Activated T-cell treated with anti-CD3 and anti-CD28 coated beads, Interleukin-2, amount 50 U/mL, for 4 hours (primary cell): ENCODE data around the gene PMEPA1. TPM values are rescaled to one million over a fixed set of nuclear protein-coding genes. Genes with fewer than 3 reads are reported as not detected.
A peak's percentile ranks its signal among the peaks of the same experiment; 100 is the strongest.
"Not testable (repeated sequence)": the region's sequence is repeated elsewhere in the genome, so short reads cannot be mapped to it uniquely, and the experiment has no call there.

Experiments
- ATAC-seq, 2 donors: fragments of 200-7000 bp; cut with Tn5 transposase; one replicate each; pipeline ENCODE4 v1.10.0; 2021
- DNase-seq: peaks from one replicate; pipeline ENCODE4 v3.0.0-alpha.2; 2020
- H3K27me3 Mint-ChIP-seq: one replicate; pipeline ENCODE4 v1.8.0; 2021; ENCODE audit warnings: low read depth, mixed read lengths
- H3K36me3 Mint-ChIP-seq: one replicate; pipeline ENCODE4 v1.8.0; 2022; ENCODE audit warnings: mixed read lengths; ENCODE audit not compliant: insufficient read depth
- H3K4me1 Mint-ChIP-seq: one replicate; pipeline ENCODE4 v1.8.0; 2021; ENCODE audit warnings: low read depth, mixed read lengths
- H3K4me3 Mint-ChIP-seq: one replicate; pipeline ENCODE4 v1.8.0; 2021; ENCODE audit warnings: mild to moderate bottlenecking, moderate library complexity, mixed read lengths
- H3K9me3 Mint-ChIP-seq: one replicate; pipeline ENCODE4 v1.8.0; 2021; ENCODE audit warnings: mixed read lengths
- total RNA-seq, 3 donors: library from RNA; stranded (reverse); gene quantifications; one replicate each; pipeline ENCODE4 v1.2.1, GENCODE V29; 2021

Gene PMEPA1
- total RNA-seq, 3 donors from 2014 or later = 4.3 to 7.4 (median 5.6) TPM

GRCh38 chr20:57647933-57648785 is 61.7 kb downstream of the PMEPA1 start:
- H3K4me1 Mint-ChIP-seq = no peaks in the 10 kb centered on the region
- H3K27me3 Mint-ChIP-seq = no peaks in the 10 kb centered on the region
- no peak overlapping the region for H3K4me3 Mint-ChIP-seq
- H3K36me3 Mint-ChIP-seq = peaks cover 2% of the 10 kb centered on the region
- no peak for DNase-seq
- H3K9me3 Mint-ChIP-seq = peaks cover 11% of the 10 kb centered on the region
- ATAC-seq = no peak

- no peaks in the 10 kb centered on the region for H3K27me3 Mint-ChIP-seq
- H3K9me3 Mint-ChIP-seq = peaks cover 14% of the 10 kb centered on the region
- H3K36me3 Mint-ChIP-seq = peaks cover 2% of the 10 kb centered on the region
- no peaks in the 10 kb centered on the region for H3K4me1 Mint-ChIP-seq
- no peak for ATAC-seq
- H3K4me3 Mint-ChIP-seq = no peak overlapping the region
- DNase-seq = no peak
Measured at GRCh38 chr20:57647006-57647932, 62.5 kb downstream of the PMEPA1 start.

- H3K36me3 Mint-ChIP-seq = peaks cover 7% of the 10 kb centered on the region
- DNase-seq (no peak), ATAC-seq (no peak)
- H3K27me3 Mint-ChIP-seq = peaks cover 12% of the 10 kb centered on the region
- peaks cover 12% of the 10 kb centered on the region for H3K4me1 Mint-ChIP-seq
- peaks cover 35% of the 10 kb centered on the region for H3K9me3 Mint-ChIP-seq
- H3K4me3 Mint-ChIP-seq = no peak overlapping the region
Measured at GRCh38 chr20:57638895-57639236, 70.9 kb downstream of the PMEPA1 start.

- H3K36me3 Mint-ChIP-seq = peaks cover 7% of the 10 kb centered on the region
- peaks cover 15% of the 10 kb centered on the region for H3K4me1 Mint-ChIP-seq
- peaks cover 34% of the 10 kb centered on the region for H3K9me3 Mint-ChIP-seq
- H3K27me3 Mint-ChIP-seq = peaks cover 12% of the 10 kb centered on the region
- ATAC-seq = no peak
- DNase-seq = no peak
- H3K4me3 Mint-ChIP-seq = no peak overlapping the region
Measured at GRCh38 chr20:57638173-57638894, 71.5 kb downstream of the PMEPA1 start.

DNA sequence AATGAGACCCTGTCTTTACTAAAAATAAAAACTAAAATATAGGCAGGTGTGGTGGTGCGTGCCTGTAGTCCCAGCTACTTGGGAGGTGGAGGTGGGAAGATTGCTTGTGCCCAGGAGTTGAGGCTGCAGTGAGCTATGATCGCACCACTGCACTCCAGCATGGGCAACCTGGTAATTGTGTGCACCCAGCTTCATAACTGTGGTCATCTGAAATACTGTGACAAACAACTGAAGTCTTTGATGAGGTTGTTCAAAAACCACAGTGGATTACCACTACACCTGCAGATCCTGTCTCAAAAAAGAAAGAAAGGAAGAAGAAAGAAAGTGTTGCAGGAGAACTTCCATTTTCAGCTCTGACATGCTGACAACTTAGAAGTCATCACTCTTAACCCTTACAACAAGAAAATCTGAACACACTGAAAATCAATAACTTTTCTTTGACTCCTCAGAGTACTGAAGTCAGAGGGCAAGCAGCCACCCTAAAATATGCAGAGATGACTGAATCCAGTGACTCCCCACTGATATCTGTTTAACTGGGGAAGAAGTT is 75.8 kb downstream of the PMEPA1 start:
- DNase-seq = no peak
- H3K4me3 Mint-ChIP-seq = no peak overlapping the region
- ATAC-seq = peak in 1 of 2 donors; percentile 63
- H3K4me1 Mint-ChIP-seq = peaks cover 39% of the 10 kb centered on the region
- H3K36me3 Mint-ChIP-seq = peaks cover 7% of the 10 kb centered on the region
- peaks cover 9% of the 10 kb centered on the region for H3K27me3 Mint-ChIP-seq
- peaks cover 30% of the 10 kb centered on the region for H3K9me3 Mint-ChIP-seq

GRCh38 chr20:57632286-57632685 is 77.5 kb downstream of the PMEPA1 start:
- DNase-seq = no peak
- Mint-ChIP-seq H3K4me3 (no peak overlapping the region), H3K4me1 (peaks cover 50% of the 10 kb centered on the region), H3K36me3 (peaks cover 7% of the 10 kb centered on the region), H3K27me3 (peaks cover 3% of the 10 kb centered on the region), H3K9me3 (peaks cover 25% of the 10 kb centered on the region)
- no peak for ATAC-seq

DNA sequence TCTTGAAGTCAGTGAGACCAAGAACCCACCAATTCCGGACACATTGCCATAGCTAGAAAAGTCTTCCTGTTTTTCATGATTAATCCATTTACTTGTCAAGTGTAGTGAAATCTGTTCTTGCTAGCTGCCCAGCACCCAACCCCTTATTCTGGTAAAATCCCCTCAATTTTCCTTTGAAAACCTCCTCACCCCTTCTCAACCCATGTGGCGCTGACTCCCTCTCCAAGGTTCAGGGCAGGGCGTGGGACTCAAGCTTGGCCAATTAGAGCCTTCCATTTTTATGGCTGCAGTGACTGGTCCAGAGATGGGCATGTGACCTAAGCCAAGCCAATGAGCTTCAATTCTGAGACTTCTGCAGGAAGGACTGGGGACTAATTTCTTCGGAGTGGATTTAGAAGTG is 79.8 kb downstream of the PMEPA1 start:
- H3K4me3 Mint-ChIP-seq = peak overlapping the region; percentile 90
- H3K4me1 Mint-ChIP-seq = peaks cover 68% of the 10 kb centered on the region
- DNase-seq = peak; percentile 29
- peaks cover 8% of the 10 kb centered on the region for H3K36me3 Mint-ChIP-seq
- ATAC-seq = peak; percentile 77 to 78
- H3K9me3 Mint-ChIP-seq = peaks cover 8% of the 10 kb centered on the region
- no peaks in the 10 kb centered on the region for H3K27me3 Mint-ChIP-seq

DNA sequence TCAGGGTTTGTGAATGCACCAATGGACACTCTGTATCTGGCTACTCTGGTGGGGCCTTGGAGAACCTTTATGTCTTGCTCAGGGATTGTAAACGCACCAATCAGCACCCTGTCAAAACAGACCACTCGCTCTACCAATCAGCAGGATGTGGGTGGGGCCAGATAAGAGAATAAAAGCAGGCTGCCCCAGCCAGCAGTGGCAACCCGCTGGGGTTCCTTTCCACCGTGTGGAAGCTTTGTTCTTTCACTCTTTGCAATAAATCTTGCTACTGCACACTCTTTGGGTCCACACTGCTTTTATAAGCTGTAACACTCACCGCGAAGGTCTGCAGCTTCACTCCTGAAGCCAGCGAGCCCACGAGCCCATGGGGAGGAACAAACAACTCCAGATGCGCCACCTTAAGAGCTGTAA is 80.3 kb downstream of the PMEPA1 start:
- Mint-ChIP-seq H3K36me3 (peaks cover 13% of the 10 kb centered on the region), H3K4me1 (peaks cover 63% of the 10 kb centered on the region), H3K4me3 (peak overlapping the region; percentile 90)
- DNase-seq, ATAC-seq, H3K27me3 Mint-ChIP-seq, H3K9me3 Mint-ChIP-seq: not testable (repeated sequence)

- DNase-seq, ATAC-seq, H3K27me3 Mint-ChIP-seq, H3K9me3 Mint-ChIP-seq: not testable (repeated sequence)
- peaks cover 58% of the 10 kb centered on the region for H3K4me1 Mint-ChIP-seq
- H3K4me3 Mint-ChIP-seq = peak overlapping the region; percentile 90
- peaks cover 17% of the 10 kb centered on the region for H3K36me3 Mint-ChIP-seq
Measured at GRCh38 chr20:57628962-57629308, 80.9 kb downstream of the PMEPA1 start.

GRCh38 chr20:57628047-57628961 is 81.5 kb downstream of the PMEPA1 start:
- H3K4me3 Mint-ChIP-seq = peak overlapping the region; percentile 82
- H3K36me3 Mint-ChIP-seq = peaks cover 19% of the 10 kb centered on the region
- no peaks in the 10 kb centered on the region for H3K27me3 Mint-ChIP-seq
- ATAC-seq = peak; percentile 71 to 77
- H3K4me1 Mint-ChIP-seq = peaks cover 54% of the 10 kb centered on the region
- peak; percentile 42 for DNase-seq
- H3K9me3 Mint-ChIP-seq = peaks cover 8% of the 10 kb centered on the region

- ATAC-seq (no peak), DNase-seq (no peak)
- Mint-ChIP-seq H3K9me3 (peaks cover 8% of the 10 kb centered on the region), H3K27me3 (no peaks in the 10 kb centered on the region), H3K4me1 (peaks cover 56% of the 10 kb centered on the region), H3K36me3 (peaks cover 19% of the 10 kb centered on the region), H3K4me3 (peak overlapping the region; percentile 82)
Measured at GRCh38 chr20:57627339-57627738, 82.5 kb downstream of the PMEPA1 start.

- ATAC-seq = no peak
- peaks cover 64% of the 10 kb centered on the region for H3K4me1 Mint-ChIP-seq
- no peak overlapping the region for H3K4me3 Mint-ChIP-seq
Measured at GRCh38 chr20:57625978-57626377, 83.8 kb downstream of the PMEPA1 start.

More at GRCh38 chr20:57625978-57626377, 83.8 kb downstream of the PMEPA1 start:
- no peaks in the 10 kb centered on the region for H3K27me3 Mint-ChIP-seq
- H3K9me3 Mint-ChIP-seq = peaks cover 8% of the 10 kb centered on the region
- H3K36me3 Mint-ChIP-seq = peaks cover 19% of the 10 kb centered on the region
- DNase-seq = no peak
